ENCODE measurements around the gene AKT1S1. TPM values are rescaled to one million over a fixed set of nuclear protein-coding genes. Genes with fewer than 3 reads are reported as not detected.
A peak's percentile ranks its signal among the peaks of the same experiment; 100 is the strongest.

AKT1S1 gene
- polyA plus RNA-seq, 1 donor from 2014 or later = 5.0 TPM

DNA sequence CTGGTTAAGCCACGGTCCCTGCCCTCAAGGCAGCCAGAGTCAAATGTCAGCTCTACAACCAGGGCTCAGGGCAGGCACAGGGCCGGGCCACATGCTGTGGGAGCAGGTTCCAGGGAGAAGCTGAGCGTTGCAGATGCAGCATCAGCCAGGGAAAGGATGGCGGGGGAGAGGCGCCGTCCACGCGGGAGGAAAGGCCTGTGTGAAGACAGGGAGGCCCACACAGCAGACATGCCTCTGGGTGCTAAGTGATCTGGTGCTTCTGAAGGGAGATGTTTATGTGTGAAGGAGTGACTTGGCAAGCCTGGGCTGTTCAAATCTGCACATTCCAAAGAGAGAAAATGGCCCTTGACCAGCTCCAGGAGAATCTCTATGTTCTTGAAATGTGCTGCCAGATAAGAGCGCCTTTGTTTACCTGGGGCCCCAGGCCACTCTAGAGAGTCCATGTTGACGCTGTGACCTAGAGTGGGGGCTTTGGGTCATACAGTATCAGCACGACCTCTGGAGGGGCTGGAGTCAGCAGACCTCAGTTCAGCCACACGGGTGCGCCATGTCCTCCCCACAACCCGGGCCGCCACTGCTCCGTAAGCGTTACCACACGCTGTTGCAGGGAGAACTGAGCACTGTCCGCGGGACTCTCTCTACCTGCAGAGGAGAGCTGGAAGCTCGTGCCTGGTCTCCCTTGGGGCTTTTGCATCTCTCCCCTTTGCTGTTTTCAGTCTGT is 36.0 kb upstream of the AKT1S1 start:
- peak overlapping the region; percentile 33 to 88 (median 88) for H3K27ac Mint-ChIP-seq
- peaks cover 38 to 51% (median 49%) of the 10 kb centered on the region in 3 donors for H3K4me1 Mint-ChIP-seq
- H3K9me3 Mint-ChIP-seq = no peaks in the 10 kb centered on the region
- no peaks in the 10 kb centered on the region for H3K27me3 Mint-ChIP-seq
- H3K36me3 Mint-ChIP-seq = peaks cover 6% of the 10 kb centered on the region
- H3K4me3 Mint-ChIP-seq = peak overlapping the region in 1 of 4 donors; percentile 78

GRCh38 chr19:49911381-49912145 is 34.4 kb upstream of the AKT1S1 start:
- peaks cover 39 to 52% (median 49%) of the 10 kb centered on the region in 3 donors for H3K4me1 Mint-ChIP-seq
- peaks cover 0 to 1% (median 1%) of the 10 kb centered on the region in 3 donors for H3K9me3 Mint-ChIP-seq
- H3K27me3 Mint-ChIP-seq = peaks cover under 1% of the 10 kb centered on the region
- H3K4me3 Mint-ChIP-seq = peak overlapping the region in 3 of 4 donors; percentile 6 to 87 (median 34)
- H3K27ac Mint-ChIP-seq = peak overlapping the region; percentile 85 to 96 (median 94)
- H3K36me3 Mint-ChIP-seq = peaks cover 6% of the 10 kb centered on the region

DNA sequence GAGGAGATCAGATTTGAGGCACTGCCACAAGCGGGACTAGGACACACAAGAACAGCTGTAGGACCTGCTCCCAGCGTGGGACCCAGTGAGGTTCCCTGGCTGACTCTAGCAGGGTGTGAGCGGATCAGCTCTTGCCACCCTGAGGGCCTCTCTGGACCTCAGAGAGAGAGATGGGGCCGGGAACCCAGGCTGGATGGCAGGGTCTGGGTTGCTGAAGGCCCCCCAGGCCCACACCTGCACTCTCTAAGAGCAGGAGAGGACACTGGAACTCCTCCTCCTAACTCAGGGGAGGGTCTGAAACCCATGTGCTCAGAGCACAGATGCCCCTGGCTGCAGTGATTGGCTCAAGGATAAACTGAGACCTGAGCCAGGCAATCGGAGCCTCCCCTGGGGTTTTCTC is 33.0 kb upstream of the AKT1S1 start:
- Mint-ChIP-seq H3K27me3 (peaks cover 1% of the 10 kb centered on the region), H3K36me3 (peaks cover 2% of the 10 kb centered on the region), H3K9me3 (peaks cover 0 to 5% (median 5%) of the 10 kb centered on the region in 3 donors), H3K27ac (no peak overlapping the region), H3K4me1 (peaks cover 36 to 58% (median 55%) of the 10 kb centered on the region in 3 donors), H3K4me3 (no peak overlapping the region)

DNA sequence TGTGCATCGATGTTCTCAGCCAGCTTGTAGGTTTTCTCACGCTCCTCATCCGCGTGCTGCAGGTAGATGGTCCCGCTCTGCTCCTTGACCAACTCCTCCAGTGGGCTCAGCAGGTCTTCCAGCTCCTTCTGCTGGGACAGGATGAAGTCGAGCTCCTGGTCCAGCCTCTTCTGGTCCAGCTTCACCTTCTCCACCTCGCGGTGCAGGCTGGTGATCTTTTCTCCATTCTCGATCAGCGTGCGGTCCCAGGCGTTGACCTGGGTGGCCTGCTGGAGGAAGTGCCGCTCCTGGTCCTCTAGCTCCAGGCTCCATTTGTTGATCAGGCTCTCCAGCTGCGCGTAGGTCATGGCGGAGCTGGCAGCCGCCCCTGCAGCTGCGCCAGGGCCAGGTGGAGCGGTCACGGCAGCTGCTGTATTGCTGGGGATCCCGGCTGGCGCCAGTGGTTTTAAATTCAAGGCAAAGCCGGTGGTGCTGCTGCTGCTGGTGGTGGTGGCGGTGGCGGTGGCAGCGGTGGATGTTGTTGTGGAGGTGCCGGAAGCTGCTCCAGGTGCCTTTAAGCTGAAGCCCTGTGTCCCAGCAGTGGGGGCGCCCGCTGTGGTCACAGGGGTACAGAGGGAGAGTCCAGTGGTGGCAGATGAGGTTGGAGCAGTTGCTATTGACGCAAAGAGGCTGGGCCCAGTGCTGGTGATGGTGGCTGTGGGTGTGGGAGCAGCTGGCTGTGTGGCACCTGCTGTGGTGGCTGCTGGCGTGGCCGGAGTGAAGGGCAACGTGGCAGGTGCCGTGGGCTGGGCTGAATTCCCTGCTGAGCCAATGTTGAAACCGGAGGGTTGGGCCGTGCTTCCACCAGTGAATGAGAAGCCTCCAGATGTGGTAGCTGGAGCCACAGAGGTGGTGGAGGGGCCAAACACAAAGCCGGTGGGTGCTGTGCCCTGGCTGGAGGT is 31.6 kb upstream of the AKT1S1 start:
- Mint-ChIP-seq H3K36me3 (peaks cover 2% of the 10 kb centered on the region), H3K9me3 (peaks cover 0 to 5% (median 5%) of the 10 kb centered on the region in 3 donors), H3K27ac (peak overlapping the region; percentile 93 to 96 (median 96)), H3K4me1 (peaks cover 34 to 63% (median 60%) of the 10 kb centered on the region in 3 donors), H3K27me3 (peaks cover 1% of the 10 kb centered on the region), H3K4me3 (peak overlapping the region in 3 of 4 donors; percentile 60 to 86 (median 75))

DNA sequence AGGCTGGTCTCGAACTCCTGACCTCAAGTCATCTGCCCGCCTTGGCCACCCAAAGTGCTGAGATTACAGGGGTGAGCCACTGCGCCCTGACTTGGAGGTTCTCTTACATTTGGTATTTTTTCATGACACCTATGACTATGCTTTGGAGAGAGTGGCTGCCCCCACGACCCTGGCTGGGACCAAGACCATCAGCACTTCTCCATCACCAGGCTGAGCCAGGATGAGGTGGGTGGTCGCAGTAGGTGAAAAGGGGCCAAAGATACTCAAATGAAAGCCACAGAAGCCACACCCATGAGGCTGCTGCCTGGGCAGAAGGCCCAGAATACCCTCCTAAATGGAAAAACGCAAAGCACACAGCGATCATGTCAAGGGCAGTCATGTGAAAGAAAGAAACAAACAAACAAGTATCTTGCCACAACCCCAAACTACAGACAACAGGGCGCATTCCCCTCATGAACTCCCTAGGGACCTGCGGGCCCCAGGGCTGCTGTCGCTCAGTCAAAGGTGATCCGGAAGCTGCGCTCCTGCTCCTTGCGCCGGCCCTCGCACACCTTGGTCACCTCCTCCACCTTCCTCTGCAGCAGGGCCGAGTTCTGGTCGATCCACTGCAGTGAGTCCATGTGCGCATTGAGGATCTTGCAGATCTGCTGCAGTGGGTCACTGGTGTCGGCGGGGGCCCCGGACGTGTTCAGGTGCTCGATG is 30.7 kb upstream of the AKT1S1 start:
- Mint-ChIP-seq H3K9me3 (peaks cover 0 to 5% (median 5%) of the 10 kb centered on the region in 3 donors), H3K27me3 (peaks cover 1% of the 10 kb centered on the region), H3K36me3 (no peaks in the 10 kb centered on the region), H3K4me1 (peaks cover 28 to 61% (median 57%) of the 10 kb centered on the region in 3 donors), H3K4me3 (peak overlapping the region; percentile 53 to 86 (median 84)), H3K27ac (peak overlapping the region; percentile 93 to 96 (median 96))

DNA sequence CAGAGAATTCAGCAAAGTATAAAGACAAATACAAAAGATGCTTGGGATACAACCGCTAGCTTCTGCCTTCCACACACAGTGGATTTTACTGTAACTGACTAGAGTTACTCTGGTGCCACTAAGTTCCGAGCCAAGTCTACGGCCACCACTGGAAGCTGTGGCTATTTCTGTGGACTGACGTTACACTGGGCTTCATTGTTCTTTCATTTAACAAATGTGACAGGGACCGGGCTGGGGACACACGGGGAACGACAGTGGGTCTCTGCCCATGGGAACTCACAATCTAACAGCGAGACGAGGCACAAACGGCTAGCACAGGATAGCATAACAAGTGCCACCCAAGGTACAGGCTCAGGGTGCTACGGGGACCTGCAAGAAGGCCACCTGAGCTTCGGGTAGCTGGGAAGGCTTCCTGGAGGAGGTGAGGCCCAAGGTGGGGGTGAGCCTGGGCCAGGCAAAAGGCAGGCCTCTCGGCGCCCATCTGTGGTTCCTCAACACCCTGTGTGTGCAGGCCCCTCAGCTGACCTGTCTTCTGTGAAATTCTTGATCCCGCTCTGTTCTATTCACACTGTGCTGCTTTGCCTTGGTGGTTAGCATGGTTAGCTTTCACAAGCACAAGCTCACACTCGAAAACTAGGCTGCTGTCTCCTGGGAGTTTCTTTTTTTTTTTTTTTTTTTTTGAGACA is 29.9 kb upstream of the AKT1S1 start:
- peak overlapping the region; percentile 84 to 96 (median 93) for H3K27ac Mint-ChIP-seq
- H3K36me3 Mint-ChIP-seq = no peaks in the 10 kb centered on the region
- peaks cover 1% of the 10 kb centered on the region for H3K27me3 Mint-ChIP-seq
- H3K4me3 Mint-ChIP-seq = peak overlapping the region; percentile 51 to 93 (median 68)
- H3K4me1 Mint-ChIP-seq = peaks cover 28 to 60% (median 54%) of the 10 kb centered on the region in 3 donors
- H3K9me3 Mint-ChIP-seq = peaks cover 0 to 5% (median 5%) of the 10 kb centered on the region in 3 donors

DNA sequence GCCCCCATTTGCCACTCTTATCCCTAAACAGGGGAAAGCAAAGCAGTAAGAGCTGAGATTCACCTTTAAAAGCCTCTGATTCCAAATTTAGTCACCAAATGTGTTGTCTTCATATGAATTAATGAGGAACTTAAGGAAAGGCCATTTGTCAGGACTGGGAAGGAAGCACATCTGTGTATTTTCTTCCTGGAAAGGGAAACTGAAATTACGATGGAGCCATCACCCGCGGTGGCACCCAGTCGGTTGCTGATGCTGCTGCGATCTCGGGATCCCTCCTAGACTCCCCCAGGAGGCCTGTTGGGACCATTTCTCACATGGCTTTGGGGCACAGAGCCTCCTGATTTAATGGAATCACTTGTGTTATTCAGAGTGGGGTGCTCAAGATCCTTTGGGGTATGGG is 27.0 kb upstream of the AKT1S1 start:
- peak overlapping the region in 2 of 3 donors; percentile 25 to 81 for H3K27ac Mint-ChIP-seq
- peaks cover 0 to 5% (median 5%) of the 10 kb centered on the region in 3 donors for H3K9me3 Mint-ChIP-seq
- H3K36me3 Mint-ChIP-seq = no peaks in the 10 kb centered on the region
- peaks cover 16 to 43% (median 34%) of the 10 kb centered on the region in 3 donors for H3K4me1 Mint-ChIP-seq
- H3K4me3 Mint-ChIP-seq = peak overlapping the region in 1 of 4 donors; percentile 91
- H3K27me3 Mint-ChIP-seq = peaks cover 1% of the 10 kb centered on the region

DNA sequence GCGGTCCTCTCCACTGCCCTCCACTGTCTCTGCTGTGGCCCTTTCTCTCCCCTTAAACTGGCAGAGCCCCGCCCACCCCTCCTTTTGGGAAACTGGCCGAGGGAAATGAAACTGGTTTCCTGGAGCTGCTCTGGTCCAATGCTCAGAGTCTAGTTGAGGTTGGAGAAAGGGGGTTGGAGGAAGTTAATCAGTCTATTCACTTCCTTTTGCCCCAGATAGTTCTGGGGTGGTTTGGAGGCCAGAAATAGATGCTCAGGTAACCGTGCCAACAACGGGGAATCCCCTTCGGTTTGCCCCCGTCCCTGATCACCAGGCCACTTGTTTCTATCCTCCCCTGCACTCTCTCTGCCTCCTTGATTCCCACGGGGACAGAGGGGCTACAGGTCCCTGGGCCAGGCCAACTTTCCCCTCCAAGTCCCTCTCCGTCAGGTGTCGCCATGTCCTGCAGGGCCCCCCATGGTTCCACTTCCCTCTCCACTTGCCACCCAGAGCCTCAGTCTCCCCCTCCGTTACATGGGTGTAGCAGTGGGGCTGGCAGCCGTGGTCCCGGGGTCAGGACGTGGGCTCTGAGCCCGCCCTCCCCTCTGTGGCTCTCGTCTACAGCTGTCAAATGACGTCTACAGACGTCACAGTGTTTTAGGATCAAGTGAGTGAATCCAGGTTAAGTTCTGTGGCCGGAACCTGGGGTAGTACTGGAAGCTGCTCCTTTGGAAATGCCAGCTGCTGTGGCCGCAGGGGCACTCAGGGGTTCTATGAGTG is 19.9 kb upstream of the AKT1S1 start, which contains the start of gene IL4I1:
Gene IL4I1, minus strand, starts transcription at position 25 of the 759 bp plus-strand sequence. CDS start 727 bp downstream, outside the sequence.
- H3K36me3 Mint-ChIP-seq = no peaks in the 10 kb centered on the region
- H3K27ac Mint-ChIP-seq = peak within 1 kb of the TSS; percentile 89 to 99 (median 93)
- peak within 1 kb of the TSS; percentile 77 to 90 (median 82) for H3K4me3 Mint-ChIP-seq
- H3K4me1 Mint-ChIP-seq = peaks cover 15 to 22% (median 19%) of the 10 kb centered on the region in 3 donors
- peaks cover 4% of the 10 kb centered on the region for H3K27me3 Mint-ChIP-seq
- H3K9me3 Mint-ChIP-seq = no peaks in the 10 kb centered on the region

DNA sequence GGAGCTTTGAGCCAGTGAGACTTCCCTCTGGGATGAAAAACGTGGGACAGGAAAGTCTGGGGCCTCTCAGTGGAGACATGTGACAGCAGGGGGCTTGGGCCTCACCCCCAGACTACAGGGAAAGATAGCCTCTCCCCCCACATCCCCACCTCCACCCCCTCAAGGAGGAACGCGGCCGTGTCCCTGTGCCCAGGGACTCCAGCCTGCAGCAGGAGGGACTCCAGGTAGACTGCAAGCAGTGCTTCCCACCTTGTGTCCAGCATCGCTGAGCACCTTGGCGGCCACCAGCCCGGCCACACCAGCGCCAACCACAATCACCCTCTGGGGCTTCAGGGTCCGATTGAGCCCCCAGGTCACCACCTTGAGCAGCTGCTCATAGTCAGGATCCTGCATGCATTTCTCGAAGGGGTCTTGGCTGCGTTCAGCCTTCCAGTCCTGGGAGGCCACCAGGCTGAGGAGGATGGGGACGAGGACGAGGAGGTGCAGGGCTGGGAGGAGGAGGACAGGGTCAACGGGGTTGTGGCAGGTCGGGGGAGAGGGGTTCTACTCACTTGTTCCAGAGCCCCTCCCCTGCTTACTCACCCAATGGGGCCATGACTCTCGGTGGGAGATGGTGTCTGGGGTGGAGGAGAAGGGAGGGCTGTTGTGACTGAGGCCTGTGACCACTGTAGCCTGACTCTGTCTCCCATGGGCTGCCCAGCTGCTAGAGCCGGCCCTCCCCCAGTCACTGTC is 18.6 kb upstream of the AKT1S1 start:
- Mint-ChIP-seq H3K27me3 (peaks cover 4% of the 10 kb centered on the region), H3K27ac (peak overlapping the region in 2 of 3 donors; percentile 42 to 99), H3K4me1 (peaks cover 15 to 25% (median 19%) of the 10 kb centered on the region in 3 donors), H3K4me3 (peak overlapping the region in 2 of 4 donors; percentile 39 to 49), H3K9me3 (no peaks in the 10 kb centered on the region), H3K36me3 (no peaks in the 10 kb centered on the region)

GRCh38 chr19:49894879-49895565 is 17.9 kb upstream of the AKT1S1 start:
- peaks cover 4% of the 10 kb centered on the region for H3K27me3 Mint-ChIP-seq
- no peaks in the 10 kb centered on the region for H3K9me3 Mint-ChIP-seq
- H3K36me3 Mint-ChIP-seq = no peaks in the 10 kb centered on the region
- peaks cover 19 to 28% (median 19%) of the 10 kb centered on the region in 3 donors for H3K4me1 Mint-ChIP-seq
- no peak overlapping the region for H3K4me3 Mint-ChIP-seq
- H3K27ac Mint-ChIP-seq = peak overlapping the region in 2 of 3 donors; percentile 42 to 77

DNA sequence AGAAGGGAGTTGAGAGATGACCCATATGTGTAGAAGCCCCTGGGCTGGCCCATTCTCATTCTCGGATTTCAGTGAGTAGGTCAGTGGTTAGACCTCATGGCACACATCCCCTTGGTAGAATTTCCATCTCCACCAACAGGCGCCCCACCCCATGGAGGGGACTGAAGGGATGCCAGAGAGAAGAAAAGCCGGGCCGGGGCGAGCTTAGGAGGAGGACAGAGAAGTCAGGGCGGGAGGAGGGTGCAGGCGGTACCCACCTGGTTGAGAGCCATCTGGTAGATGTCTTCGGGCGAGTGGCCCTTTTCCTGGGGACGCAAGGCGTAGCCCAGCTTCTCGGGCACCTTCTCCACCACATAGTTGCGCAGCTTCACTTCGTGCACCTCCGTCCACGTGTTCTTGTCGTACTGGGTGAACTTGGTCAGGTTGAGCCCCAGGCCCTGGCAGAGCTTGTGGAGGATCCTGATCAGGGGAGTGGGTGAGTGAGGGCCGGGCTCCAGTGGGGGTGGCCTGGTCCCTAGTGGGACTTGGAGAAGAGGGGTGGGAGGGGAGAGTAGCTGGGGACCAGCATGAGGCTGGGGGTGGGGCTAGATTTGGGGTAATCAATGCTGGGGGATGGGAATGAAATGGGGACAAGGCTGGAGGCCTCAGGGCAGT is 17.0 kb upstream of the AKT1S1 start:
- Mint-ChIP-seq H3K36me3 (no peaks in the 10 kb centered on the region), H3K9me3 (no peaks in the 10 kb centered on the region), H3K27ac (no peak overlapping the region), H3K4me1 (peaks cover 19 to 29% (median 19%) of the 10 kb centered on the region in 3 donors), H3K27me3 (peaks cover 4% of the 10 kb centered on the region), H3K4me3 (no peak overlapping the region)
